Measurements from ENCODE around the gene SPDYE4.

DNA sequence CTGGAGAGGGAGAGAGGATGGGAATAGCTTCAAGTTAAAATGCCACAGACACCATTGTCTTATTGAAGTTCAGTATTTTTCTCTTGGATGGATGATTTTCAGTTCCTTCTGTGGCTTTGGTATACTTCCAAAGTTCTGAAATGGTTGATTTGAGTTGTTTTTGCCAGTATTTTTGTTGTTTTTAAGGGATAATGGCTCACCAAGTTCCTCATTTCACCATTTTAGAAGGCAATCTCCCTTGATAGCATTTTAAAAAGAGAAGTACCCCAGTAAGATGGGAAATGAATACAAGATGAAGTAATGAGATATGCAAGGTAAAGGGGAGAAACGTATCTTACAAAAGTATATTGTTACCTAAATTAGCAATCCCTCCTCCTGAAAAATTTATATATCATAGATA, 18.5 kb upstream of the SPDYE4 start:
- TF ChIP-seq, protein P1, sequence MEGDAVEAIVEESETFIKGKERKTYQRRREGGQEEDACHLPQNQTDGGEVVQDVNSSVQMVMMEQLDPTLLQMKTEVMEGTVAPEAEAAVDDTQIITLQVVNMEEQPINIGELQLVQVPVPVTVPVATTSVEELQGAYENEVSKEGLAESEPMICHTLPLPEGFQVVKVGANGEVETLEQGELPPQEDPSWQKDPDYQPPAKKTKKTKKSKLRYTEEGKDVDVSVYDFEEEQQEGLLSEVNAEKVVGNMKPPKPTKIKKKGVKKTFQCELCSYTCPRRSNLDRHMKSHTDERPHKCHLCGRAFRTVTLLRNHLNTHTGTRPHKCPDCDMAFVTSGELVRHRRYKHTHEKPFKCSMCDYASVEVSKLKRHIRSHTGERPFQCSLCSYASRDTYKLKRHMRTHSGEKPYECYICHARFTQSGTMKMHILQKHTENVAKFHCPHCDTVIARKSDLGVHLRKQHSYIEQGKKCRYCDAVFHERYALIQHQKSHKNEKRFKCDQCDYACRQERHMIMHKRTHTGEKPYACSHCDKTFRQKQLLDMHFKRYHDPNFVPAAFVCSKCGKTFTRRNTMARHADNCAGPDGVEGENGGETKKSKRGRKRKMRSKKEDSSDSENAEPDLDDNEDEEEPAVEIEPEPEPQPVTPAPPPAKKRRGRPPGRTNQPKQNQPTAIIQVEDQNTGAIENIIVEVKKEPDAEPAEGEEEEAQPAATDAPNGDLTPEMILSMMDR (IDR thresholded peaks at IDR 0.05), result no peak
- no peak for TF ChIP-seq ZFX (IDR thresholded peaks at IDR 0.05; ENCODE audit: borderline replicate concordance)

All from 22Rv1 (cell line).